Umbilical cord (tissue), 2 donors: ENCODE results near the gene TXNRD2. TPM values are rescaled to one million over a fixed set of nuclear protein-coding genes. Genes with fewer than 3 reads are reported as not detected.
"Not testable (repeated sequence)": the region's sequence is repeated elsewhere in the genome, so short reads cannot be mapped to it uniquely, and the experiment has no call there.

Experiments
- DNase-seq: peaks from one replicate; pipeline ENCODE4 v3.0.0-alpha.2; 2015; ENCODE audit warnings: low spot score
- total RNA-seq: library from RNA; depleted of rRNA; stranded (reverse); fragments of >200 nt; gene quantifications from one replicate; pipeline ENCODE4 v1.2.3, GENCODE V29; 2014; ENCODE audit warnings: low replicate concordance; ENCODE audit not compliant: insufficient read depth

TXNRD2 gene
- total RNA-seq, 1 donor from 2014 or later: 32.0 TPM

DNA sequence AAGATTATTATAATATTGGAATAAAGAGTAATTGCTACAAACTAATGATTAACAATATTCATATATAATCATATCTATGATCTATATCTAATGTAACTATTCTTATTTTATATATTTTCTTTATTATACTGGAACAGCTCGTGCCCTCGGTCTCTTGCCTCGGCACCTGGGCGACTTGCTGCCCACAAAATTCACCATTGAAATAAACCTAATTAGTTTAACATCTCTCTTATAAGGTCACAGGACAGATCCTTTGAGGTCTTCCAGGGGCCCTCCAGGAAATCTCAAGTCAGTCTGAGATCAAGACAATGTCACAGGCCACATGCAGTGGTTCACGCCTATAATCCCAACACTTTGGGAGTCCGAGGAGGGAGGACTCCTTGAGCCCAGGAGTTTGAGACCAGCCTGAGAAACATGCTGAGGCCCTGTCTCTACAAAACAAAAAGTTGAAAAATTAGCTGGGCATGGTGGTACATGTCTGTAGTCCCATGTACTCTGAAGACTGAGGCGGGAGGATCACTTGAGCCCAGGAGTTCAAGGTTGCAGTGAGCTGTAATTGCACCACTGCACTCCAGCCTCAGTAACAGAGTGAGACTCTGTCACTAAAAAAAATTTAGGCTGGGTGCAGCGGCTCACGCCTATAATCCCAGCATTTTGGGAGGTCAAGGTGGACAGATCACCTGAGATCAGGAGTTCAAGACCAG, 6.6 kb upstream of the TXNRD2 start:
- no peak for DNase-seq

DNA sequence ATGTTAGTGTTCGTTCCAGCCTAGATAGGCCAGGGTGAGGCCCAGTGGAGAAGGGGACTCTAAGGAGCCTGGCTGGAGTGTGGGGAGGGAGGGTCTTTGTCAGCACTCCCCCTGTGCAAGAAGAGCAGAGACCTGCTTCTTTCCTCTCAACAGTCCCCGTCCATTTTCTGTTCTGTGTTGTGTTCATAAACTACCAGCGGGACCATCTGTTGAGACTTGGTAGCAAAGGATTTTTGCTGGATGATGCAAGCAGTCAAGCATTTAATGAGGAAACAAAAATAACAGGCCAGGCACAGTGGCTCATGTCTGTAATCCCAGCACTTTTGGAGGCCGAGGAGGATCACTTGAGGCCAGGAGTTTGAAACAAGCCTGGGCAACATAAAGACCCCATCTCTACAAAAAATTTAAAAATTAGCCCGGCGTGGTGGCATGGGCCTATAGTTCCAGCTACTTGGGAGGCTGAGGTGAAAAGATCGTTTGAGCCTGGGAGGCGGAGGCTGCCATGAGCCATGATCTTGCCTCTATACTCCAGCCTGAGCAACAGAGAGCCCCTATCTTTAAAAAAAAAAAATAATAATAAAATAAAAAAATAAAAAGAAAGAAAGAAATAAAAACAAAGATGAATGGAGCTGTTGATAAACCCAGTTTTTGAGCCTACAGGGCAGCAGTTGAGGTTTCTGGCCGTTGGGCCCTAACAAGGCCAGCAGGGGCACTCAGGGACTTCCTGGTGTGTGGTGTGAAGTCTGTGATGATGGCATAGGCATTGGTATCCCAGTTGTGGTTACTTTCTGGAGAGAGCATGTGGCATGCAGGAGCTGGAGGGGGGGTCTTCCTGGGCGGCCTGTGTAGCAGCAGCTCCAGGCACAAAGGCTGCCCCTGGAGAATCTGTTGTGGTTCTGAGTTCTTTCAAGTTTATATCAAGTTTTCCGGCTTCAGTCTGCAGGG, 1.7 kb upstream of the TXNRD2 start:
- peak; percentile 93 for DNase-seq

DNA sequence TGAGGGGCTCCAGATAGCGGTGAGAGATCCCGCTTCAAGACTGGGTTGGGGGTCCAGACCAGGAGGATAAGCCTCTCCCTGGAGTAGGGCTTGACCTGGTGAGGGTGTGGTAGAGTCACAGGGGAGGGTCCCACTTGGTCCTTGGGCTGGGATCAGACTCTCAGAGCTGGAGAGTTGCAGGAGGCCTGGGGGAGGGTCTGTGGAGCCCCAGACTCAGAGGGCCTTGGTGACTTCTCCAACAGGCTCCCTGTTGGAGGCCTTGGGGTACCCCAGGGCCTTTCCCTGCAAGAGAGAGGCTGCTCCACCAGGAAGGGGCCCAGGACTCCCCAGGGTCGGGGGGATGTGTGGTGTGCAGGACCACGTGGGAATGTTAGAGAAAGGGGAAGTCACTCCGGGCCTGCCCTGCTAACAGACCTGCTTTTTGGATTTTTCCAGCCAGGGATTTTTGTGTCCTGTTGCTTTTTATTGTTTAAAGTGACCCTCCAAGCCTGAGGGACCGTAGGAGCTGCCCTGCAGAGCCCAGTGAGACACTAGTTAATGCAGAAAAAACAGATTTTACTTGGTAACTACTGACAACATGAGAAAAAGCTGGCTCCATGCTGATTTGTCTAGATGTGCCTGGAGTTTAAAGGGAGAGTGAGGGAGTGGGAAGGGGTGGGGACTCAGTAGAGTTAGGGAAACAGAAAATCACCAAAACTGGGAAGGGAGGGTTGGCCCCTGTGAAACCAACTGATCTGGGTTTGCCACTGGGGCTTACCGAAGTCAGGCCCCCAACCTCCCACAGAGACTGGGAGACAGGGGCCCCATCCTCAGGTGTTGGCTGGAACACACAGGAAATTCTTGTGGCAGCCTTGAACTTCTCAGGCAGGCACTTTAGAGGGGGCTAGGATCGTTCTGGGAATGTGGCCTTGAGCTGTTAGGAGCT, 801 bp upstream of the TXNRD2 start:
- peak; percentile 90 for DNase-seq

DNA sequence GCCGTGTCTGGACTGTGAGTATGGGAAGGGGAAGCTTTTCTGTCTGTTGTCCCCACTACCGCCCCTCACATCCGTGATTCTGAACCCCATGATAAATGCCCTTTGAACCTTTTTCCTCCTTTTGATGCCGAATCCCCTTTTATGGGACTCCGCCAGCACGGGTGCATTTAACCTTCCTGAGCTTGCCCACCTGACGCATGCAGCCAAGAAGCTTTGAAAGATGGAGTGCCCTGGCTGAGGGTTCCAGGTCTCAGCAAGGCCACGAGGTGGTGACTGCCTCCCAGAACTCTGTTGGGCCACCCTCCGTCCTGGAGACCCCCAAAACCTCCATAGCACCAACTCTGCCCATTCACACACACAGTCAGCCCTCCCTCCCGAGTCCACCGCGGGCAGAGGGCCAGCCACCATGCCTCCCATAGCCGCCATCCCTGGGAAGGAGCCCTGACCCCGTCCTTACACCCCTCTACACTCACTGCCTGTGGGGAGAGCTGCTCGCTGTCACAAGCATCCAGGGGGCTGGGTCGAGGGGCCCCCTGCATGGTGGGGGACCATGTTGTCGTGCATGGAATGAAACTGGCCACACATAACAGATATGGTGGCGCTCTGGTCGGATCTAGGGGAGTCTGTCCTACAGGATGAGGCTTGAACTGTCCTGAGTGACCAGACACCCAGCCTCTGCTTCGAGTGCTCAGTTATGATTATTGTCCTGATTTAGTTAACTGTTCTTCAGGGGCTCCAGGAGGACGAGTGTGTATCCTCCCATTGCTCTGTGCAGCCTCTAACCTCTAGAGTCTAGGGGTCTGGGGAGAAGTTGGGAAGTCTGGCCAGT, 868 bp downstream of the TXNRD2 start:
- DNase-seq: no peak

DNA sequence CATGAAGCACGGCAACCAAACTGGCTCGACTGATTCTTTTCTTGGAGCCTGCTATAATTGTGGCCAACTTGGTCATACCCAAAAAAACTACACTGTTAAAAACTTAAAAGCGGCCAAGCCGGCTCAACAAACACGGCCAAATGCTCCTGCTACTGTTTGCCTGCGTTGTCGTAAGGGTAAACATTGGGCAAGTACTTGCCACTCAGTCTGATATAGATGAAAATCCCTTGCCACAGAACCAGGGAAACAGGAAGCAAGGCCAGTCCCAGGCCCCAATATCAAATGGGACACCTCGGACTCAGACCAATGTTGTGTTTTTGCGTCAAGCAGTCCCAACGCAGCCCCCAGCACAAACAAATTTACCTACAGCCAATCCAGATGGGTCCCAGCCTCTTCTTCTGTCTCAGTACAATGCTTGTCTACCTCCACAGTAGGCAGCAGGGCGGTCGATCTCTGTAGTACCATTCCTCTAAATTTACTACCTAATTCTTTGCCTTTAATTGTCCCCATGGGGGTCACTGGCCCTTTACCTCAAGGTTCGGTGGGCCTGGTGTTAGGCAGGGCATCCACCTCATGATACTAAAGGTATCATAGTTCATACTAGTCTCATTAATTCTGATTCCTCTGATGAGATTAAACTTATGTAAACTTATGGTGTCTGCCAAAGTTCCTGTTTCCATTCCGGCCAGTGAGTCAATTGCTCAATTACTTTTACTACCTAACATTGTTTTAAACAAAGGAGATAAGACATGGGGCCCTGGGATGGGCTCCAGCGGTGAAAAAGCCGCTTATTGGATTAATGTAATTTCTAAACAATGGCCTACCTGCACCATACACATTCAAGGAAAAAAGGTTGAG, 3.8 kb downstream of the TXNRD2 start:
- DNase-seq: no peak

DNA sequence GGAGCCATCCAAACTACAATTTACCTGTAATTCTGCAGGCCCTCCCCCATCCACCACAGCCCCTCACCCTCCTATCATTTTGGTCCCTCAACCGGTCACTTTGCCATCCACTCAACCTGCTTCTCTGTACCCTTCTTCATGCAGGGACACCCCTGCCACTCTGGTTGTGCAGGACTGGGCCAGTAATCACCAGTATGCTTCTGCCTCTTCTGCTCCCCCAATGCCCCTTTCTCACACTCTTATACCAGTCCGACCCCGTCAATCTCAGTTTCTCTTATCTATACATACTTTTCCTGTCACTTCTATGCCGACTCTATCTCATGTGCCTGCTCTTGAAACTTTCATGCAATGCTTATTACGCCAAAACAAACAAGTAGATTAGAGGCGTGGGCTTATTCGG, 5.1 kb downstream of the TXNRD2 start:
- no peak for DNase-seq

DNA sequence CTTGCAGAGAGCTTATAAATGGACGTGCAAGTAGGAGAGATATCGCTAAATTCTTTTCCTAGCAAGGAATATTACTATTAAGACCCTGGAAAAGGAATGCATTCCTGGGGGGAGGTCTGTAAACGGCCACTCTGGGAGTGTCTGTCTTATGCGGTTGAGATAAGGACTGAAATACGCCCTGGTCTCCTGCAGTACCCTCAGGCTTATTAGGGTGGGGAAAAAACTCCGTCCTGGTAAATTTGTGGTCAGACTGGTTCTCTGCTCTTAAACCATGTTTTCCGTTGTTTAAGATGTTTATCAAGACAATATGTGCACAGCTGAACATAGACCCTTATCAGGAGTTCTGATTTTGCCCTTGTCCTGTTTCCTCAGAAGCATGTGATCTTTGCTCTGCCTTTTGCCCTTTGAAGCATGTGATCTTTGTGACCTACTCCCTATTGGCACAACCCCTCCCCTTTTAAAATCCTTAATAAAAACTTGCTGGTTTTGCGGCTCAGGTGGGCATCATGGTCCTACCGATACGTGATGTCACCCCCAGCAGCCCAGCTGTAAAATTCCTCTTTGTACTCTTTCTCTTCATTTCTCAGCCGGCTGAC, 6.4 kb downstream of the TXNRD2 start:
- not testable (repeated sequence) for DNase-seq

DNA sequence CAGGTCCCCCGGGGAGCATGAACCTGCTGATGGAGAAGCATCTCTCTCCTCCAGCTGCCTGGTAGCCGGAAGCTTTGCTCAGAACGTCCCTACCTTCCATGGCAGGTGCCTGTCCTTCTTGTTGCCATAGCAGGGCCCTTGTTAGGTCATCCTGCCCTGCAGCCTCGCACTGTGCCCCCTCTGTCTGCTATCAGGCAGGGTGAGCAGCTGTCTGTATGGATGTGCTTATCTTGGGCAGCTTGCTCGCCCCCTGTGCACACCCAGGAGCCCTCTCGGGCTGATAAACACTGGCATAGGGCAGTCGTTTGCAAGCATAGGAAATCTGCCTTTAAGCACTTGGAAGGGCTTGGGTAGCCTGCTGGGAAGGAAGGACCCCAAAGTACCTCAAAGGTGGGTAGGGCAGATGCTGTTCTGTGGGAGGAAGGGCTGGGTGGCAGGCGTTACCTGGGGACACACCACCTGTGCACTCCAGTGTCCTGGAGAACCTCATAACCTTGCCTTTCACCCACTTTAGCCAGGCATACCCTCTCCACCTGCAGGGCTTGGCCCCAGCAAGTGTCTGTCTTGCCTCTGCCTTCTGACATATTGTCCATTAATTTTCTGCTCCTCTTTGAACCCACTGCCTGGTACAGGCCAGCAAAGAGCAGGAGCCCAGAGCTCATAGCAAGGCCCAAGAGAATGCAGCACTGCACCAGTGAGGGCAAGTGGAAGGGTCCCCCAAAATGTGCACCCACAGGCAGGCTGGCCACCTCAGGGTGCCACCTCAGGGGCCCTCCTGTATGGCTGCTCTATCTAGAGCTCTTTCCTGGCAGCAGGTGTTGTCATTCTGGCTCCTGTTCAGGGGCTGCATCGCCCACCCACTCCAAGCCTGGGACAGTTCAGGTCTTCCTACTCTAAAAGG, 8.0 kb downstream of the TXNRD2 start:
- no peak for DNase-seq

DNA sequence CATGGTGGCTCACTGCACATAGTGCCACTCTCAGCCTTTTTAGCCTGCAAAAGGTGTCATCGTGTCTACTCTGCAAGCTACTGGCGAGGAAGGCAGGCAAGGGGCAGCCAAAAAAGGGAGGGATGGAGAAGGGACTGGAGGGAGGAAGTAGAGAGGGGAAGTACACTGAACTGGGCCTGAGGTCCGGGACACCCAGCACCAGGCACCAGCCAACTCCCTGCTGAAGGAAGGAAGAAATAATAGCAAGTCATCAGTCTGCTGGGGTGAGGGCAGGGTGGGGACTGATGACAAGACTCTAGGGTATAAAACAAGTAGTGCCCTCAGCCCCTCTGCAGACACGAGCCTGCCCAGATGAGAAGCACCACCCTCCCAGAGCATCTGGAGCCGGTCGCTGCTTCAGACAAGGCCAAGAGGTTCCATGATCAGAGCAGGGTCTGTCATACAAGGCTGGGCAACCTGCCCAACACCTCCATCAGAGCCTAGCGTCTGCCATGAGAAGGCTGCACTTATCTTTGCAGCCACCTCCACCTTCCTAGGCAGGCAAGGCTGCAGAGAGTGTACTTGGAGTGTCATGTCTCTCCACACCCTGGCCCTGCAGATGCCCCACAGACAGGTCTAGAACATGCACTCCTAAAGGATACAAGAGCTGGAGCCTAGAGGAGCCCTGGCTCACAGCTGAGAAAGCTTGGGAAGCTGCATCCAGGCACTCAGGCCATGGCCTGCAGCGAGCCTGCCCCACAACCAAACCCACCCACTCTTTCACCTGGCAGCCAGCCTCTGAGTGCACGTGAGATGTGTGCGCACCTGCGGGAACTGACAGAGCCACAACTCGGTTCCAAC, 9.0 kb downstream of the TXNRD2 start:
- no peak for DNase-seq

DNA sequence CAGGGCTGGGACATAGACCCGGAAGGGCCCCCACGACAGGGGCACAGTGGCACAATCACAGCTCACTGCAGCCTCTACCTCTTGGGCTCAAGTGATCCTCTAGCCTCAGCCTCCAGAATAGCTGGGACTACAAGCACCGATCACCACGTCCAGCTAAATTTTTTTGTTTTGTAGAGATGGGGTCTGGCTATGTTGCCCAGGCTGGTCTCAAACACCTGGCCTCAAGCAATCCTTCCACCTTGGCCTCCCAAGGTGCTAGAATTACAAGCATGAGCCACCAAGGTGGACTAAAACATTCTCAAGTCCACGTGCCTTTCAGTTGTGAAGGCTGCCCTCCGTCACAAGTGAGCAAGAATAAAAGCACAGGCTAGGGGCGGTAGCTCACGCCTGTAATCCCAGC, 10.1 kb downstream of the TXNRD2 start:
- no peak for DNase-seq

DNA sequence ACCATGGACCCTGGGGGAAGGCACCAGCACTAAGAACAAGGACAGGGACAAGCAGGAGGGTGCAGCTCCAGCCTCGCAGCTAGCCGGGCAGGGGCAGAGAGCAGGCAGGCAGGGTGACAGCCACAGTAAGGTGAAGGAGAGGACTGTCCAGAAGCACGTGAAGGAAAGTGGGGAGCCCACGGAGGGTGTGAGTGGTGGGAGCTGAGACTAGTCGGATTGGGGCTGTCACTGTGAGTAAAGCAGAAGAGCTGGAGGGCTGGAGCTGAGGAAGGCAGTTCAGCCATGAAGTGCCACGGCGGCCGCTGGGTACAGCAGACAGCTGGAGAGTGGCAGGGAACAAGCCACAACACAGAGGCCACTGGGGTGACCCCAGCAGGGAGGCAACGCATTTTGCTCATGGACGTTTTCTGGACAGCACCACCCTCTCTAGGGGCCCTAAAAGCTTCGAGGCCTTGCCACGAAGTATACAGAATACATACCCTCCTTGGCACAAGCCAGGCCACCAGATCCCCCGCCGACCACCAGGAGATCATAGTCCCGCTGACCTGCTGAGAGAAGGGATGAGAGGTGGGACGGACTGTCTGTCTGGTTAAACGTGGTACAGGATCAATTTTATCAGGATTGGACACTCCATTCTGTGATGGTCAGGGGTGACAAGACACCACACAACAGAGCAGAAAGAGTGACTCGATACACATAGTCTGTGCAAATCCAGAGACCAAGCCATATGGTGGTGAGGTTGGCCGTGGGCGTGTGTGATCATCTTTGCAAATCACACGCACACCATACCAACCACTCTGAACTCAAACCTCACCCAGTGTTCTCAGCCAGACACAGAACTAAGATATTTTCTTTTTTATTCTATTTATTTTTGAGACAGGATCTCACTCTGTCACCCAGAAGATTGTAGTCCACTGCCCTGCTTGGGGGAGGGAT, 10.8 kb downstream of the TXNRD2 start:
- no peak for DNase-seq

DNA sequence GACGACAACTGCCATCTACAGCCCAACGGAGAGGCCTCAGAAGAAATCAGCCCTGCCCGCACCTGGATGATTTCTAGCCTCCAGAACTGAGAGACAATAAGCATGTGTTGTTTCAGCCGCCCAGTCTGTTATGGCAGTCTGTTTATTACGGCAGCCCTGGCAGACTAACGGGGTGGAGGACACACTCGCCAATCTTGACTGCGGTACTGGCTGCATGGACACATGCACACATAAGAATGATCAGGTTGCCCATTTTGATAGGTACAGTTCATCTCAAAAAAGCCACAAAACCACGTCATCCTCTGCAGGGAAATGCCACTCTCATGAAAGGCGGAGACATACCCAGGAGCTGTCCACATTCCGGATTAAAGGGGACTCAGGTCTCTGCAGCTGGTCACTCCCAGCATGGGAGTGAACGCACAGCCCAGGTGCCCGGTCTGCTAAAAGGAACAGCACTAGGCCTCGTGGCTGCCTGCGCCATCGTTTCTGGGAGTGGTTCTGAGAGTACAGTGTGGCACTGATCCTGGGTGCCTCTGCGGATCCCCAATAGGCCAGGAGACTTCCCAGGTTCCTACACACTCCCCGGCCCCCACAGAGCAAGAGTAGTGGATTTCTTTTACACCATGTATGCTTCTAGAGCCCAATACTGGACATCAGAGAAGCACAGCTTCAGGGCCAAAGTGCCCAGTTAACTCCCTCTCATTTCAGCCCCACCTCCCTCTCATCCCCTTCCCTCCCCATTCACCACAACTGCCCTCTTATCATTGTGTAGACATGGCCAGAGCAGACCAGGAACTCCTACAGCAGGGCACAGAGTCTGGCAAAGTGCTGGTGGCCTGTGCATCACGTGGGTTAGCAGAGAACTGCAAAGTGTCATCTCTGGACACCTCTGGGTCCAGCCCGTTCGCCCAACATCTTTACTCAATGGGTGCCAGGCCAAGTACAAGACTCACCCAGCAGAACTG, 11.8 kb downstream of the TXNRD2 start:
- no peak for DNase-seq

DNA sequence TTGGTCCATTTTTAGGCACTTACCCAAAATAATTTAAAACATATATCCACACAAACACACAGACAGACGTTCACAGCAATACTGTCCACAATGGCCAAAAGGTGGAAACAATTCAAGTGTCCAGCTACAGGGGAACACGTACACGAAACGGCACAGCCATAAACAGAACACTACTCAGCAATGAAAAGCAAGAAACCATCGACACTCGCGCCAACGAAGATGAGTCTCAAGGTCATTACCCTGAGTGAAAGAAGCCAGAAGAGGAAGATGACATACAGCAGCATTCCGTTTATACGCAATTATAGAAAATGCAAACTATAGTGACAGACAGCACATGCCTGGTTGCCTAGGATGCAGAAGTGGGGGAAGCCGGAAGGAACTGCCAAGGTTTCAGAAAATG, 13.4 kb downstream of the TXNRD2 start:
- no peak for DNase-seq

DNA sequence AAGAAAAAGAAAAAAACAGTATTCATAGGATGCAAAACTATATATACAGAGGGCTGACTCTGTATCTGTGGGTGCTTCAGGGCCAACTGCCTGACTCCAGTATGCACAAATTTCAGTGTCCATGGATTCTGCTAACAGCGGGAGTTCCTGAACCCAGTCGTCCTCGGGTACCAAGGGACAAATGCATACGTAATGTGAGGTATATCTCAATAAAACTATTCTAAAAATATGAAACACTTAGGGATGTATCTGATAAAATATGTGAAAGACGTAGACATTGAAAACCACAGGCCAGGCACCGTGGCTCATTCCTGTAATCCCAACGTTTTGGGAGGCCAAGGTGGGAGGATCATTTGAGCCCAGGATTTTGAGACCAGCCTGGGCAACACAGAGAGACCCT, 13.9 kb downstream of the TXNRD2 start:
- DNase-seq: no peak

DNA sequence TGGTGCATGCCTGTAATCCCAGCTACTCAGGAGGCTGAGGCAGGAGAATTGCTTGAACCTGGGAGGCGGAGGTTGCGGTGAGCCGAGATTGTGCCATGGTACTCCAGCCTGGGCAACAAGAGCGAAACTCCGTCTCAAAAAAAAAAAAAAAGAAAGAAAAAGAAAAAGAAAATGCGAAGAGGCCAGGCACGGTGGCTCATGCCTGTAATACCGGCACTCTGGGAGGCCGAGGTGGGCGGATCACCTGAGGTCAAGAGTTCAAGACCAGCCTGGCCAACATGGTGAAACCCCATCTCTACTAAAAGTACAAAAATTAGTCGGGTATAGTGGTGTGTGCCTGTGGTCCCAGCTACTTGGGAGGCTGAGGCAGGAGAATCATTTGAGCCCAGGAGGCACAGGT, 15.6 kb downstream of the TXNRD2 start:
- not testable (repeated sequence) for DNase-seq
